GM12878 (cell line): ENCODE measurements around the gene LRR1. TPM values are rescaled to one million over a fixed set of nuclear protein-coding genes. Genes with fewer than 3 reads are reported as not detected.

Experiments
- ATF2 ChIP-seq: IDR thresholded peaks from 2 replicates; pipeline ENCODE4 v1.6.1; 2012; ENCODE audit warnings: low read length, inconsistent platforms
- BCL3 ChIP-seq: IDR thresholded peaks from 2 replicates; pipeline ENCODE4 v1.6.1; 2011; ENCODE audit warnings: borderline replicate concordance, low read depth, mild to moderate bottlenecking, moderate library complexity, low read length; ENCODE audit not compliant: insufficient read depth, poor library complexity, severe bottlenecking
- CEBPB ChIP-seq, 2 experiments: fragments of 150-350 bp in 1 of 2; IDR thresholded peaks; 2 replicates each; pipeline ENCODE4 v1.6.1; 2012 to 2014; ENCODE audit warnings: low read depth in 2 of 2, low read length in 2 of 2, borderline replicate concordance in 1 of 2, inconsistent platforms in 1 of 2
- DPF2 ChIP-seq: fragments of 450-650 bp; IDR thresholded peaks from 2 replicates; pipeline ENCODE4 v1.6.1; 2017; ENCODE audit warnings: mild to moderate bottlenecking
- E2F8 ChIP-seq: fragments of 450-650 bp; IDR thresholded peaks from 2 replicates; pipeline ENCODE4 v1.6.1; 2018; ENCODE audit warnings: mild to moderate bottlenecking, low read depth, moderate library complexity; ENCODE audit not compliant: partially characterized antibody
- E4F1 ChIP-seq: fragments of 450-650 bp; IDR thresholded peaks from 2 replicates; pipeline ENCODE4 v1.6.1; 2018; ENCODE audit warnings: borderline replicate concordance, mild to moderate bottlenecking; ENCODE audit not compliant: partially characterized antibody
- FOXK2 ChIP-seq: fragments of 450-650 bp; IDR thresholded peaks from 2 replicates; pipeline ENCODE4 v1.6.1; 2017; ENCODE audit warnings: mild to moderate bottlenecking, moderate library complexity
- JUND ChIP-seq: IDR thresholded peaks from 2 replicates; pipeline ENCODE4 v1.6.1; 2012; ENCODE audit warnings: low read depth, mild to moderate bottlenecking, low read length, improper control_type of control experiment, moderate library complexity
- KLF5 ChIP-seq: fragments of 450-650 bp; IDR thresholded peaks from 2 replicates; pipeline ENCODE4 v1.6.1; 2014; ENCODE audit warnings: mild to moderate bottlenecking; ENCODE audit not compliant: partially characterized antibody
- NKRF ChIP-seq: fragments of 450-650 bp; conservative IDR thresholded peaks from 2 replicates; pipeline ENCODE4 v1.6.1; 2017; ENCODE audit warnings: mild to moderate bottlenecking, moderate library complexity
- RUNX3 ChIP-seq: IDR thresholded peaks from 2 replicates; pipeline ENCODE4 v1.6.1; 2012; ENCODE audit warnings: low read length, inconsistent platforms
- SIN3A ChIP-seq: IDR thresholded peaks from 2 replicates; pipeline ENCODE4 v1.6.1; 2012; ENCODE audit warnings: low read depth, low read length, improper control_type of control experiment
- SKIL ChIP-seq: fragments of 450-650 bp; IDR thresholded peaks from 2 replicates; pipeline ENCODE4 v1.6.1; 2017; ENCODE audit warnings: mild to moderate bottlenecking, low read depth, inconsistent platforms; ENCODE audit not compliant: poor library complexity, severe bottlenecking
- SMC3 ChIP-seq: IDR thresholded peaks from 2 replicates; pipeline ENCODE4 v1.6.1; 2011; ENCODE audit warnings: low read length, improper control_type of control experiment, borderline replicate concordance
- SUZ12 ChIP-seq: fragments of 200-600 bp; sonication (generic); IDR thresholded peaks from one replicate; pipeline ENCODE4 v1.6.1; 2018; ENCODE audit warnings: antibody characterized with exemption, mild to moderate bottlenecking; ENCODE audit not compliant: unreplicated experiment
- polyA plus RNA-seq, 11 experiments: library from polyadenylated mRNA; depleted of rRNA in 4 of 11; unstranded in 6 of 11; stranded (reverse) in 5 of 11; fragments of >200 nt; fragmentation: Nextera tagmentation in 4 of 11; fragmentation: Illumina TruSeq in 1 of 11; extraction: Ambion mirVana in 4 of 11; extraction: Trizol in 1 of 11; gene quantifications; 1 replicate in 1 of 11; 2 replicates in 10 of 11; pipeline versions ENCODE4 v1.2.1 to v1.2.3, GENCODE V29; 2011 to 2016; ENCODE audit warnings: inconsistent platforms in 2 of 11, missing spikeins in 2 of 11, low read depth in 1 of 11
- total RNA-seq, 4 experiments: library from RNA; depleted of rRNA in 3 of 4; stranded (reverse); fragments of >200 nt in 3 of 4; fragmentation: Illumina TruSeq in 1 of 4; extraction: Trizol in 1 of 4; gene quantifications; 2 replicates each; pipeline versions ENCODE4 v1.2.1 to v1.2.3, GENCODE V29; 2013 to 2021

LRR1 gene
- total and polyA plus RNA-seq, 10 of the 15 experiments (the other 5 are each of a cell fraction or from before 2014, with no cell fraction given): 36.9 to 110 (median 53.1) TPM

GRCh38 chr14:49620182-49621113 is 21.7 kb downstream of the LRR1 start, which contains the start of the genes MGAT2 and RPL36AL (continued):
- TF ChIP-seq BCL3 (peak; percentile 27), SMC3 (no peak), SKIL (no peak), FOXK2 (no peak), NKRF (peak; percentile 84), E4F1 (peak; percentile 85), SUZ12 (no peak), DPF2 (peak; percentile 88), ATF2 (no peak), JUND (no peak), CEBPB (IDR thresholded peaks at IDR 0.05; ENCODE audit: borderline replicate concordance in 1 of 2, low read depth in 2 of 2, low read length in 2 of 2) (no peak), E2F8 (no peak), KLF5 (no peak), RUNX3 (peak; percentile 78), SIN3A (0 out of 2 replicates have a peak, but pooled peaks have one; percentile 22)
